Duodenal mucosa (tissue), 2 donors: Measurements from ENCODE around the gene NPAS3.

Experiments used
- H3K27ac ChIP-seq: one replicate; pipeline ENCODE4 v1.7.0; 2013; ENCODE audit warnings: low read depth, low read length
- H3K27me3 ChIP-seq, 2 donors: one replicate each; pipeline ENCODE4 v1.7.0; 2013; ENCODE audit warnings: low read length in 2 of 2, control low read depth in 1 of 2; ENCODE audit not compliant: insufficient read depth in 2 of 2, control insufficient read depth in 1 of 2
- H3K36me3 ChIP-seq, 2 donors: one replicate each; pipeline ENCODE4 v1.7.0; 2013; ENCODE audit warnings: low read length in 2 of 2, control low read depth in 1 of 2; ENCODE audit not compliant: insufficient read depth in 2 of 2, control insufficient read depth in 1 of 2
- H3K4me1 ChIP-seq, 2 donors: one replicate each; pipeline ENCODE4 v1.7.0; 2013; ENCODE audit warnings: low read length in 2 of 2, control low read depth in 1 of 2; ENCODE audit not compliant: insufficient read depth in 2 of 2, control insufficient read depth in 1 of 2
- H3K4me3 ChIP-seq, 2 donors: one replicate each; pipeline ENCODE4 v1.7.0; 2013; ENCODE audit warnings: low read length in 2 of 2, low read depth in 1 of 2
- H3K9ac ChIP-seq, 2 donors: one replicate each; pipeline ENCODE4 v1.7.0; 2013; ENCODE audit warnings: low read length in 2 of 2, low read depth in 1 of 2
- H3K9me3 ChIP-seq, 2 donors: one replicate each; pipeline ENCODE4 v1.7.0; 2013; ENCODE audit warnings: low read length in 2 of 2, control low read depth in 1 of 2; ENCODE audit not compliant: control insufficient read depth in 1 of 2

The NPAS3 gene

GRCh38 chr14:33194551-33194950, 255.9 kb downstream of the NPAS3 start:
- H3K36me3 ChIP-seq, result no peaks in the 10 kb centered on the region
- H3K9ac ChIP-seq, result no peak overlapping the region
- H3K4me1 ChIP-seq, result no peaks in the 10 kb centered on the region
- H3K27me3 ChIP-seq, result no peaks in the 10 kb centered on the region
- H3K9me3 ChIP-seq, result peaks cover 3 to 4% of the 10 kb centered on the region in 2 donors
- H3K4me3 ChIP-seq, result no peak overlapping the region
- H3K27ac ChIP-seq, result no peak overlapping the region

- no peaks in the 10 kb centered on the region for H3K36me3 ChIP-seq
- H3K9ac ChIP-seq, result no peak overlapping the region
- no peaks in the 10 kb centered on the region for H3K4me1 ChIP-seq
- H3K27ac ChIP-seq, result no peak overlapping the region
- H3K4me3 ChIP-seq, result no peak overlapping the region
- H3K9me3 ChIP-seq, result peaks cover 3 to 4% of the 10 kb centered on the region in 2 donors
- no peaks in the 10 kb centered on the region for H3K27me3 ChIP-seq
Observed at GRCh38 chr14:33198684-33199083, 260.0 kb downstream of the NPAS3 start.

- H3K4me1 ChIP-seq, result no peaks in the 10 kb centered on the region
- H3K27ac ChIP-seq, result no peak overlapping the region
- no peak overlapping the region for H3K9ac ChIP-seq
- H3K27me3 ChIP-seq, result no peaks in the 10 kb centered on the region
- peaks cover 3 to 4% of the 10 kb centered on the region in 2 donors for H3K9me3 ChIP-seq
- no peak overlapping the region for H3K4me3 ChIP-seq
- no peaks in the 10 kb centered on the region for H3K36me3 ChIP-seq
Observed at GRCh38 chr14:33201116-33201515, 262.4 kb downstream of the NPAS3 start.

- Histone ChIP-seq H3K27ac (no peak overlapping the region), H3K9me3 (no peaks in the 10 kb centered on the region), H3K27me3 (no peaks in the 10 kb centered on the region), H3K4me1 (no peaks in the 10 kb centered on the region), H3K4me3 (no peak overlapping the region), H3K9ac (no peak overlapping the region), H3K36me3 (no peaks in the 10 kb centered on the region)
Observed at GRCh38 chr14:33206981-33207380, 268.3 kb downstream of the NPAS3 start.

- H3K9ac ChIP-seq, result no peak overlapping the region
- no peaks in the 10 kb centered on the region for H3K27me3 ChIP-seq
Observed at GRCh38 chr14:33207467-33208017, 268.9 kb downstream of the NPAS3 start.

GRCh38 chr14:33210311-33210710, 271.6 kb downstream of the NPAS3 start:
- Histone ChIP-seq H3K36me3 (no peaks in the 10 kb centered on the region), H3K9me3 (no peaks in the 10 kb centered on the region), H3K4me3 (no peak overlapping the region), H3K4me1 (no peaks in the 10 kb centered on the region), H3K27me3 (no peaks in the 10 kb centered on the region), H3K27ac (no peak overlapping the region), H3K9ac (no peak overlapping the region)

More at GRCh38 chr14:33207467-33208017, 268.9 kb downstream of the NPAS3 start:
- Histone ChIP-seq H3K27ac (no peak overlapping the region), H3K9me3 (no peaks in the 10 kb centered on the region), H3K36me3 (no peaks in the 10 kb centered on the region), H3K4me1 (no peaks in the 10 kb centered on the region), H3K4me3 (no peak overlapping the region)

- Histone ChIP-seq H3K4me3 (no peak overlapping the region), H3K9me3 (no peaks in the 10 kb centered on the region), H3K4me1 (no peaks in the 10 kb centered on the region), H3K9ac (no peak overlapping the region), H3K27ac (no peak overlapping the region), H3K27me3 (no peaks in the 10 kb centered on the region), H3K36me3 (no peaks in the 10 kb centered on the region)
Observed at GRCh38 chr14:33218026-33218425, 279.3 kb downstream of the NPAS3 start.

GRCh38 chr14:33219957-33220356, 281.3 kb downstream of the NPAS3 start:
- no peak overlapping the region for H3K27ac ChIP-seq
- no peaks in the 10 kb centered on the region for H3K27me3 ChIP-seq
- no peak overlapping the region for H3K9ac ChIP-seq
- H3K4me1 ChIP-seq, result no peaks in the 10 kb centered on the region
- H3K9me3 ChIP-seq, result no peaks in the 10 kb centered on the region
- H3K36me3 ChIP-seq, result no peaks in the 10 kb centered on the region
- no peak overlapping the region for H3K4me3 ChIP-seq

GRCh38 chr14:33229269-33229929, 290.7 kb downstream of the NPAS3 start:
- no peaks in the 10 kb centered on the region for H3K9me3 ChIP-seq
- H3K4me1 ChIP-seq, result no peaks in the 10 kb centered on the region
- H3K27me3 ChIP-seq, result no peaks in the 10 kb centered on the region
- H3K4me3 ChIP-seq, result no peak overlapping the region
- H3K9ac ChIP-seq, result no peak overlapping the region
- no peak overlapping the region for H3K27ac ChIP-seq
- H3K36me3 ChIP-seq, result no peaks in the 10 kb centered on the region

GRCh38 chr14:33230021-33230420, 291.3 kb downstream of the NPAS3 start:
- Histone ChIP-seq H3K9me3 (no peaks in the 10 kb centered on the region), H3K36me3 (no peaks in the 10 kb centered on the region), H3K4me3 (no peak overlapping the region), H3K27me3 (no peaks in the 10 kb centered on the region), H3K27ac (no peak overlapping the region), H3K9ac (no peak overlapping the region), H3K4me1 (no peaks in the 10 kb centered on the region)
